Measurements from ENCODE around the gene CSF1.

DNA sequence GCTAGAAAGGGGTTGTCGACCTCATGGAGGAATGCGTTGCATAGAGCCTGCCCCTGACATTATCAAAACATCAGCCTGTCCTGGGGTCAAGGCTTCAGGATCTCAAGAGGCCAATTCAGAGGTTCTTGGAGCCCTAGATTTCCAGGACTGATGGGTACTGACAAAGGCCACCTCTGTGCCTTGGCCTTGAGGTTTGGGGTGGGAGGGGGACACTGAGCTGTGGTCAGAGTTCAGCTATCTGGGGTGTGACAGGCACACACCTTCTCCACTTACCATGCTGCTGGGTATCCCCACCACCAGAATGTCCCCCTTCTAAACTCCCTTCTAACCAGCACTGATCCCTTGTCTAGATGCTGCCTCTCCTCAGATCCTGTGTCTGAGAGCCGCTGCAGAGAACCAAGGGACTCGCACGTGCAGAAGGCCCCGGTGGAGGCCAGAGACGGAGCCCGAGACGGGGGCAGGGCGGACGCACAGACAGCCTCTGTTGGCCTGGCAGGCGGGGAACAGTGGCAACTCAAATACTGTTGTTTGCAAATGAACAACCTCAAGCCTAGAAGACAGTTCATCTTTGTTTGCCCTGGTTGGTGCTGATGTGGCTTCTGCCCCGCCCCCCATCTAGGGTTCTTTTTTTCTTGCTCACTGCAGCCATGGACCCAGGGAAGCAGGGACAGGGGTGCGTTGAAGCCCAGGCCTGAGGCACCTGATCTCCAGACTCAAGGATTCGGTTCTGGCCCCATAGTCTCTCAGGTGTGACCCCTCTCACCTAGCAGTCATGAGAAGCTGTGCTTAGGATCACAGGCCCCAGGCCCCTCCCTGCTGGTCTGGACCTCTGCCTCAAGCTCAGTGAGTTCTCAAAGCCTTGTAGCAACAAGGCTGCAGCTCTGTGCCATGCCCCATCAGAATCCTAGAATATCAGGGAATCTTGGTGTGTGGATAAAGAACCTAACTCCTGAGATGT is 28.1 kb upstream of the CSF1 start:
- TF ChIP-seq, protein P1, sequence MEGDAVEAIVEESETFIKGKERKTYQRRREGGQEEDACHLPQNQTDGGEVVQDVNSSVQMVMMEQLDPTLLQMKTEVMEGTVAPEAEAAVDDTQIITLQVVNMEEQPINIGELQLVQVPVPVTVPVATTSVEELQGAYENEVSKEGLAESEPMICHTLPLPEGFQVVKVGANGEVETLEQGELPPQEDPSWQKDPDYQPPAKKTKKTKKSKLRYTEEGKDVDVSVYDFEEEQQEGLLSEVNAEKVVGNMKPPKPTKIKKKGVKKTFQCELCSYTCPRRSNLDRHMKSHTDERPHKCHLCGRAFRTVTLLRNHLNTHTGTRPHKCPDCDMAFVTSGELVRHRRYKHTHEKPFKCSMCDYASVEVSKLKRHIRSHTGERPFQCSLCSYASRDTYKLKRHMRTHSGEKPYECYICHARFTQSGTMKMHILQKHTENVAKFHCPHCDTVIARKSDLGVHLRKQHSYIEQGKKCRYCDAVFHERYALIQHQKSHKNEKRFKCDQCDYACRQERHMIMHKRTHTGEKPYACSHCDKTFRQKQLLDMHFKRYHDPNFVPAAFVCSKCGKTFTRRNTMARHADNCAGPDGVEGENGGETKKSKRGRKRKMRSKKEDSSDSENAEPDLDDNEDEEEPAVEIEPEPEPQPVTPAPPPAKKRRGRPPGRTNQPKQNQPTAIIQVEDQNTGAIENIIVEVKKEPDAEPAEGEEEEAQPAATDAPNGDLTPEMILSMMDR (IDR thresholded peaks at IDR 0.05 in 8 of 11, conservative IDR thresholded peaks at IDR 0.05 in 3 of 11): no peak
- TF ChIP-seq POLR2A (IDR thresholded peaks at IDR 0.05) (no peak), POLR2AphosphoS5 (IDR thresholded peaks at IDR 0.05) (no peak)
